Transverse colon (tissue), 4 donors: ENCODE data around the gene TRAF5. TPM values are rescaled to one million over a fixed set of nuclear protein-coding genes. Genes with fewer than 3 reads are reported as not detected.
A peak's percentile ranks its signal among the peaks of the same experiment; 100 is the strongest.

ENCODE experiments used
- DNase-seq: peaks from one replicate; pipeline ENCODE4 v3.0.0-alpha.2; 2019
- H3K27ac ChIP-seq, 4 donors: fragments of 200-600 bp; sonication (generic); 2 replicates each; pipeline ENCODE4 v1.5.1; 2016 to 2018; ENCODE audit warnings: inconsistent platforms in 4 of 4
- H3K27me3 ChIP-seq: fragments of 200-600 bp; sonication (generic); 2 replicates; pipeline ENCODE4 v1.5.1; 2017; ENCODE audit warnings: inconsistent platforms
- H3K36me3 ChIP-seq, 4 donors: fragments of 200-600 bp; sonication (generic); 2 replicates each; pipeline ENCODE4 v1.5.1; 2017 to 2019; ENCODE audit warnings: inconsistent platforms in 4 of 4
- H3K4me1 ChIP-seq, 4 donors: fragments of 200-600 bp; sonication (generic); 2 replicates each; pipeline ENCODE4 v1.5.1; 2017 to 2020; ENCODE audit warnings: inconsistent platforms in 4 of 4
- H3K4me3 ChIP-seq, 4 donors: fragments of 200-600 bp; sonication (generic); 1 replicate in 1 of 4; 2 replicates in 3 of 4; pipeline versions ENCODE4 v1.5.1 to v1.6.1; 2017 to 2019; ENCODE audit warnings: inconsistent platforms in 4 of 4
- H3K9me3 ChIP-seq, 2 donors: fragments of 200-600 bp; sonication (generic); 2 replicates each; pipeline ENCODE4 v1.5.1; 2017 to 2019; ENCODE audit warnings: inconsistent platforms in 2 of 2
- EP300 ChIP-seq: sonication (generic); formaldehyde crosslinking; IDR thresholded peaks from one replicate; pipeline ENCODE4 v1.6.1; 2017; ENCODE audit warnings: antibody characterized with exemption, low read depth
- POLR2A ChIP-seq: fragments of 450-650 bp; IDR thresholded peaks from one replicate; pipeline ENCODE4 v1.6.1; 2016; ENCODE audit warnings: antibody characterized with exemption, mild to moderate bottlenecking, moderate library complexity
- POLR2AphosphoS5 ChIP-seq, 3 donors: sonication (generic); formaldehyde crosslinking; IDR thresholded peaks; one replicate each; pipeline ENCODE4 v1.6.1; 2016; ENCODE audit warnings: antibody characterized with exemption in 3 of 3
- WGBS, 2 donors: methylation state at CpG; one replicate each; pipeline ENCODE4 v1.1.5; 2018; ENCODE audit warnings: low coverage in 1 of 2; 5-methylcytosine and 5-hydroxymethylcytosine counted together
- in situ Hi-C, 4 donors: fragments of 200-750 bp; cut with MboI; loops; one replicate each; pipeline versions ENCODE4 v1.15.0 to v1.15.1; 2017; ENCODE audit warnings: low sequenced_read_pairs in 3 of 4, low pct_ligation_motif_present in 1 of 4, low pct_unique_long_range_greater_than_20kb in 1 of 4
- intact Hi-C: fragments of 100-400 bp; cut with DNase I; formaldehyde crosslinking; loops from one replicate; pipeline ENCODE4 v1.15.1; 2023; ENCODE audit warnings: low total_unique reads
- total RNA-seq, 4 donors: library from RNA; depleted of rRNA; stranded (reverse); fragments of >200 nt; gene quantifications; one replicate each; pipeline ENCODE4 v1.1.0, GENCODE V29; 2016
- TF ChIP-seq, protein P1 (sequence below), 5 experiments: fragments of 200-600 bp in 3 of 5; fragments of 450-650 bp in 2 of 5; sonication (generic) in 3 of 5; IDR thresholded peaks; 1 replicate in 2 of 5; 2 replicates in 3 of 5; pipeline ENCODE4 v1.5.1; 2016 to 2017; ENCODE audit warnings: antibody characterized with exemption in 5 of 5, inconsistent platforms in 3 of 5, mild to moderate bottlenecking in 2 of 5, moderate library complexity in 1 of 5

TRAF5 gene
- total RNA-seq, 4 donors from 2014 or later, result 10.5 to 30.5 (median 17.0) TPM

DNA sequence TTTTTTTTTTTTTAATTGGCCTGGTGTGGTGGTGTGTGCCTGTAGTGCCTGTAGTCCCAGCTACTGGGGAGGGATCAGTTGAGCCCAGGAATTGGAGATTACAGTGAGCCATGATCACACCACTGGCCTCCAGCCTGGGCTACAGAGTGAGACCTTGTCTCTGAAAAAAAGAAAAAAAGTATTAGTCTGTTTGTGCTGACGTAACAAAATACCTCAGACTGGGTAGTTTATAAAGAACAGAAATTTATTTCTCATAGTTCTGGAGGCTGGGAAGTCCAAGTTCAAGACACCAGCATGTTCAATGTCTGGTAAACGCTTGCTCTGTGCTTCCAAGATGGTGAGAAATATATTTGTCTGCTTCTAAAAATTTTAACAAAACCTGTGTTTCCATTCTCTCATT, 25.8 kb downstream of the TRAF5 start:
- DNase-seq, result no peak
- H3K27ac ChIP-seq, result no peak overlapping the region
- in situ Hi-C loops (no loop called here), intact Hi-C loops (no loop called here)
- no peaks in the 10 kb centered on the region for H3K36me3 ChIP-seq
- H3K4me3 ChIP-seq, result no peak overlapping the region
- H3K9me3 ChIP-seq, result no peaks in the 10 kb centered on the region
- TF ChIP-seq POLR2AphosphoS5 (IDR thresholded peaks at IDR 0.05) (no peak), EP300 (no peak)
- H3K4me1 ChIP-seq, result peaks cover 0 to 9% (median 2%) of the 10 kb centered on the region in 4 donors
- H3K27me3 ChIP-seq, result no peaks in the 10 kb centered on the region
- 88 to 100% methylated on average over 2 of the region's 2 CpGs for WGBS, 2 donors

DNA sequence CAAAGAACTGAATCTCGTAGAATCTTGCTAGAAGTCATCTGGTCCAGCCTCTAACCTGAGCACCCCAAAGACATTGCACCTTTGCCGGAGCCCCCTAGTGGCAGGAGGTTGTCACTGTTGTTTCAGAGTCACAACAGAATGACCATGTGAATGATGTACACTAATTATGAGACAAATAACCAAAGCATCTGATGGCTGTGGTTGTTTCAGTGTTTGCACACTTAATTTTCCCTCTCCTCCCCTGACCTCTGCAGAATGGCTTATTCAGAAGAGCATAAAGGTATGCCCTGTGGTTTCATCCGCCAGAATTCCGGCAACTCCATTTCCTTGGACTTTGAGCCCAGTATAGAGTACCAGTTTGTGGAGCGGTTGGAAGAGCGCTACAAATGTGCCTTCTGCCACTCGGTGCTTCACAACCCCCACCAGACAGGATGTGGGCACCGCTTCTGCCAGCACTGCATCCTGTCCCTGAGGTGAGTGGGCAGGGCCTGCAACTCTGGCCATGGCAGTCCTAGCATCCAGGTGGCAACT, 26.4 kb downstream of the TRAF5 start:
- Histone ChIP-seq H3K27me3 (no peaks in the 10 kb centered on the region), H3K9me3 (no peaks in the 10 kb centered on the region), H3K27ac (no peak overlapping the region), H3K36me3 (no peaks in the 10 kb centered on the region), H3K4me3 (no peak overlapping the region), H3K4me1 (peaks cover 0 to 9% (median 2%) of the 10 kb centered on the region in 4 donors)
- intact Hi-C loops, result no loop called here
- peak; percentile 73 for DNase-seq
- 48% methylated on average over 8 of the region's 8 CpGs; no CpG with 5 or more reads in 1 of the 2 donors for WGBS, 2 donors
- in situ Hi-C loops, result no loop called here
- TF ChIP-seq POLR2AphosphoS5 (IDR thresholded peaks at IDR 0.05), result no peak
- TF ChIP-seq, protein P1, sequence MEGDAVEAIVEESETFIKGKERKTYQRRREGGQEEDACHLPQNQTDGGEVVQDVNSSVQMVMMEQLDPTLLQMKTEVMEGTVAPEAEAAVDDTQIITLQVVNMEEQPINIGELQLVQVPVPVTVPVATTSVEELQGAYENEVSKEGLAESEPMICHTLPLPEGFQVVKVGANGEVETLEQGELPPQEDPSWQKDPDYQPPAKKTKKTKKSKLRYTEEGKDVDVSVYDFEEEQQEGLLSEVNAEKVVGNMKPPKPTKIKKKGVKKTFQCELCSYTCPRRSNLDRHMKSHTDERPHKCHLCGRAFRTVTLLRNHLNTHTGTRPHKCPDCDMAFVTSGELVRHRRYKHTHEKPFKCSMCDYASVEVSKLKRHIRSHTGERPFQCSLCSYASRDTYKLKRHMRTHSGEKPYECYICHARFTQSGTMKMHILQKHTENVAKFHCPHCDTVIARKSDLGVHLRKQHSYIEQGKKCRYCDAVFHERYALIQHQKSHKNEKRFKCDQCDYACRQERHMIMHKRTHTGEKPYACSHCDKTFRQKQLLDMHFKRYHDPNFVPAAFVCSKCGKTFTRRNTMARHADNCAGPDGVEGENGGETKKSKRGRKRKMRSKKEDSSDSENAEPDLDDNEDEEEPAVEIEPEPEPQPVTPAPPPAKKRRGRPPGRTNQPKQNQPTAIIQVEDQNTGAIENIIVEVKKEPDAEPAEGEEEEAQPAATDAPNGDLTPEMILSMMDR (IDR thresholded peaks at IDR 0.05), result peak; percentile 58 to 78 (median 74)

DNA sequence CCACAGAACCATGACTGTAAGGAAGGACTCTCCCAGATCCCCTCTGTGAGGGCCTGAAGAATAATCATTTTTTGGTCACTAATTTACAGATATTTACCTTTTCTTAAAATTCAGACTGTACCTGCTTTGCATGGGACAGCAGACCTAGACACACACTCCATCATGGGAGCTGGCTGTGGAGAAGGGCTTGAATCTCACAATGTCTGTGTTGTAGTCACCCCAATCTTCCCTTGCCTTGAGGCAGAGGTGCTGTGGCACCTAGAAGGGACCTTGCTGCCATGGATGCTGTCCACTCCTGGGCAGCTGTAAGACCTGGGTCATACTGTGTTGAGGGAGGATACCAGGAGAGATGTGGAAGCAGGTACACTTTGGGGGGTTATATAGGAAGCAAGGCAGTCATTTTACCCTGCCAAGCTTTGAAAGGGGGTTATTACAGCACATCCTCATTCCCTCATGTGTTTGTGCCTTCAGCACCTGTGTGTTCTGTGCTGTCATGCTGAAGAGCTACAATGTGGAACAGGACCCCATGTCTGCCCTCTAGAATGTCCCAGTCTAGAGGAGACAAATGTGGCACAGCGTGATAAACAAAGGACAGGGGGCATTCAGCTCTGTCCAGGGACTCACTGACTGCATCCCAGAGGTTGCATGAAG, 27.1 kb downstream of the TRAF5 start:
- no peaks in the 10 kb centered on the region for H3K9me3 ChIP-seq
- H3K4me1 ChIP-seq, result peaks cover 0 to 9% (median 2%) of the 10 kb centered on the region in 4 donors
- no peak overlapping the region for H3K4me3 ChIP-seq
- in situ Hi-C loops (no loop called here), intact Hi-C loops (no loop called here)
- no peak for DNase-seq
- H3K27ac ChIP-seq, result no peak overlapping the region
- H3K27me3 ChIP-seq, result no peaks in the 10 kb centered on the region
- H3K36me3 ChIP-seq, result no peaks in the 10 kb centered on the region
- TF ChIP-seq EP300 (no peak), POLR2AphosphoS5 (IDR thresholded peaks at IDR 0.05) (no peak), POLR2A (no peak)
- TF ChIP-seq, protein P1 (IDR thresholded peaks at IDR 0.05), result no peak
- WGBS, 2 donors, result 5% methylated on average over 1 of the region's 1 CpG; no CpG with 5 or more reads in 1 of the 2 donors

DNA sequence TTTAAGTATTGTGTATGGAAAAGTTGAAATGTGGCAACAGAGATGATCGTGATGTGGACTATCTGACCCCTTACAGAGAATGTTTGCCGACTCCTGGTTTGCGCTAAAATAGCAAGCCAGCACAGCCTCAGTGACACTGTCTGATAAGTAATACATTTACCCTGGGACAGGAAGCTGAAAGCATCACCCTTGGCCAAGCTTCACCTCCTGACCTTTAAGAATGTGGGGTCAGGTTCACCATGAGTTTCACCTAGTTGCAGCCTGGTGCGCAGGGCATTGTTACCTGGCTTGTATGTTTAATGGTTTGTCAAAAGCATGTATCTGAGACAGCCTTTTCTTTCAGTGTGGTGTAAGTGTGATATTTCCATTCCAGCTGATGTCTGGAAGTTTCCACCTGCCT, 29.2 kb downstream of the TRAF5 start:
- no peak overlapping the region for H3K27ac ChIP-seq
- in situ Hi-C loops (no loop called here), intact Hi-C loops (no loop called here)
- H3K4me3 ChIP-seq, result no peak overlapping the region
- no peak for DNase-seq
- peaks cover 0 to 4% (median 0%) of the 10 kb centered on the region in 4 donors for H3K4me1 ChIP-seq
- peaks cover 0 to 11% (median 2%) of the 10 kb centered on the region in 4 donors for H3K36me3 ChIP-seq
- no peaks in the 10 kb centered on the region for H3K27me3 ChIP-seq
- TF ChIP-seq EP300, result no peak
- no peak for TF ChIP-seq POLR2AphosphoS5 (IDR thresholded peaks at IDR 0.05)
- TF ChIP-seq, protein P1 (IDR thresholded peaks at IDR 0.05), result no peak
- TF ChIP-seq POLR2A, result no peak
- no peaks in the 10 kb centered on the region for H3K9me3 ChIP-seq
- 91 to 100% methylated on average over 1 to 4 of the region's 4 CpGs for WGBS, 2 donors
